SKM-1 treated with dmso at 0.1 percent for 144 hours (cell line): Measurements from ENCODE around the gene IGFBP2.
A peak's percentile ranks its signal among the peaks of the same experiment; 100 is the strongest.

ENCODE experiments used
- DNase-seq: peaks from one replicate; lab custom pipeline; 2025; ENCODE audit not compliant: unreplicated experiment; lab: John Stamatoyannopoulos, UW

IGFBP2 gene

GRCh38 chr2:216615298-216616082, 17.7 kb upstream of the IGFBP2 start:
- no peak for DNase-seq

GRCh38 chr2:216616083-216616678, 17.0 kb upstream of the IGFBP2 start:
- DNase-seq: no peak

DNA sequence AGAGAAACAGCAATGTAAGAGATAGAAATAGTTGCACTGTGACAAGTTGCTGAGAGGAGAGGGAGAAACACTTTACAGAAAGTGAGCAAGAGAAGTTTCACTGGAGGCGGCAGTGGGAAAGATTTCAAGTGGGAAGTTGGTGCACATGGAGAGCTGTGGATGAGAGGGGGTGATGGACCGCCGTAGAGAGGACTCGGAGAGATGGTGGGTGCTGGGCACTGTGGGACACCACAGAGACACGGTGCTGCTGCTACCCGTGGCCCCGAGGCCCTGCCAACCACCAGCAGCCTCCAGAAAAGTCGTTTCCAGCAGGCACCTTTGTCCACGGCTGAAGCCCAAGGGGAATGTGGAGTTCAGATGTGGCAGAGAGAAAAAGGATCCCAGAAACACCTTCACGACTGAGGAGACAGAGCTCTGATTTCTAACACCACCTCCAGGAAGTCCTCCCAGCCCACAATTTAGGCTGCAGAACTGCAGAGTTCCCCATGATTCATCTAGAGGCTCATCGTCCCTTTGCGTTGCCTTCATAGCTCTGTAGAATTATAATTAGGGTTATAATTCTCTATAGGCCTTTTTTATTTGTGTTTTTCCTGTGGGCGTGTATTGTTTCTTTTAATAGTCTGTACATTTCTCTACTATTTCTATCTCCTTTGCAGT, 15.9 kb upstream of the IGFBP2 start:
- no peak for DNase-seq

GRCh38 chr2:216618785-216619184, 14.4 kb upstream of the IGFBP2 start:
- DNase-seq: no peak

DNA sequence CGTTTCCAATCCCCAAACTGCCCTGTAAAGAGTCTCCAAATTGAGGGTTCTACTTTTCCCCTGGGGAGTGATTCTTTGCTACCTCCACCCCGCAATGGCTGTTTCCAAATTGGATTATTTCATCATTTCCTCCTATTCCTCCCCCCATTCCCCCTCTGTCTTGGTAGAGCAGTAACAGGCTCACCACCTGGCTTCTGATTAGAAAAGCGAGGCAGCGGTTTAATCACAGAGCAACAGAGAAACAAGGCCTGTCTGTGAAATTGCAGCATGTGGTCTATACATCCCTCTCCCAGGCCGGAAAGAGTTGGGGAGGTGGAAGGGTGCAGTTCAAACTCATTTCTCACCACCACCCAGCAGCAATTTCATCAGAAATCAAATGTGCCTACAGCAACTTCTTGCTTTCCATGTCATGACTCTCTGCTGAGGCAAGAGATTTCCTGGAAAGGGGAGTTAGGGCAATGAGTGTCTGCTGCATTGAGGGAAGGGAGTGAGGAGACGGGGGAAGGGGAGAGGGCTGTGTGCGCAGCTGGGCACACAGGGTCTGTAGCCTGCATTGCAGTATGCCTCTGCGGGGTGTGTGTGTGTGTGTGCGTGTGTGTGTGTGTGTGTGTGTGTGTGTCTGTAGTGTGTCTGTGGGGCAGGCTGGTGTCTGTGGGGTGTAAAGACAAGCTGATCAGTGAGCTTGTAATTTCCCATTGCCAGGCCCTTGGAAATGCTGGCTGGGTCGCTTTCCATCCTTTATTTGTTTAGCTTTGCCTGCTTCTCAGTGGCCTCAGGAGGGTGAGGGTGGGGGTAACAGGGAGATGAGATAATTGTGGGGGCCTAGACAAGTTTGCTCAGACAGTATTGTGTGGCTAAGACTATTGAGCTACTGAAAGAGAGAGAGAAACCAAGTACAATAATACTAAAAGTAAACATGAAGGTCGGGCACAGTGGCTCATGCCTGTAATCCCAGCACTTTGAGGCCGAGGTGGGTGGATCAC, 13.5 kb upstream of the IGFBP2 start:
- peak; percentile 66 for DNase-seq

DNA sequence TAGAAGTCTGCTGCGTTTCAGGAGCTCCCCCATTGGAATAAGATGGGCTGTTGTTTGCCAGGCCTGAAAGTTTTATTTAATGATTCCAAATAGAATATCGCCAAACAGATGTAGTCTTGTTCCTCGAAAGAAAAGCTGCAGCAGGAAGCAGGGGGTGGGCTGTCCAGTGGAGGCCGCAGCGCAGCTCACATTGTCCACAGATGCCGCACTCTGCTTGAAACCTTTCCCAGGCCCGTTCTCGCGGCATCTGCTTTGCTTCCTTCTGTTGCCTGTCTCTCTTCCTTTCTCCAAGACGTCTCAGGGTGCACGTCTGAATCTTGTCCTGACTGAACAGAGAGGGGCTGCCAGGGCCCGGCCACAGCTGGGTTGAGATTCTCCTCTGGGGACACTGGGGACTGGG, 12.4 kb upstream of the IGFBP2 start:
- no peak for DNase-seq

GRCh38 chr2:216621292-216621691, 11.9 kb upstream of the IGFBP2 start:
- DNase-seq: no peak

- no peak for DNase-seq
Measured at GRCh38 chr2:216622526-216622925, 10.7 kb upstream of the IGFBP2 start.

- no peak for DNase-seq
Measured at GRCh38 chr2:216624251-216624650, 9.0 kb upstream of the IGFBP2 start.

- no peak for DNase-seq
Measured at GRCh38 chr2:216626168-216626874, 6.9 kb upstream of the IGFBP2 start.

GRCh38 chr2:216626875-216627245, 6.4 kb upstream of the IGFBP2 start:
- no peak for DNase-seq

DNA sequence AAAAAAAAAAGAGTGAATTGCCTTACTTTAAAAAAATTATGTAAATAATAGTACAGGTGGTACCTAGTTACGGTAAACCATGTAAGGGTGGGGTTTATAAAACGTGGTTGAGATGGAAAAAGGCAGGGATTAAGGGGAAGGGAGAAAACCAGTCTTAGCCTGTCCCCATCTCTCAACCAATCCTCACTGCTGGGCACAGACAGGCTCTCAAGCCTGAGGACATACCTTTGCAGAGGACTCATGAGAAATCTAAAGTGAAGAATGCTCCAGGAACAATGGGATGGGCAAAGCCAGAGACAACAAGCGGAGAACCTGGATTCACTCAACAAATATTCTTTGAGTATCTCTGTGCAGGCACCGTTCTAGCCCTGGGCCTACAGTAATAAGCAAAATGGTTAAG, 3.4 kb upstream of the IGFBP2 start:
- DNase-seq: no peak

DNA sequence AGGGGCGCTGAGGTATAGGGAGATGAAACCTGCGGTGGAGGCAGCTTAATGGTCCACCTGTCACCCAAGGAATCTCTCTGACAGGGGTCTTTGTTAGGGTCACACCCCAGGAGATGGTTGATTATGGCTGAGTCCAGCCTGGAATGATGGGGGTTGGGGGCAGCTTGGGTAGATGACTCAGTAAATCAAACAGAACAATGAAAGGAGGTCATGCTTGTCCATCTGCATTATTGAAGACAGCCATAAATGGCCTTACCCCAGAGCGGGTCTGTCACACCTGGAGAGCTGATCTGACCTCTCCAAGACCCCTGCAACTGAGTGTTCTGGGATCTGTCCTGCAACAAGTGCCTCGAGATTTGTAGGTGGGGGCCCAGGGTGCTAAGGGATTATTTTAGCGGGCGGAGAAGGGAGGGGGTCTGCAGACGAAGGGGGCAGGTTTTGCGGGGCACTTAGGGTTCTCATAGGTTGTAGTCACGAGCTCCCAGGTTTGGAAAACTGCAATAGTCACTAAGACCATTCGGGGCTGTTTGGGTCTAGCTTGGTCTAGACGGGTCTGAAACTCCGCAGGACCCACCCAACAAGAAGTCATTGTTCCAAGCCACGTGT, 771 bp upstream of the IGFBP2 start:
- no peak for DNase-seq

DNA sequence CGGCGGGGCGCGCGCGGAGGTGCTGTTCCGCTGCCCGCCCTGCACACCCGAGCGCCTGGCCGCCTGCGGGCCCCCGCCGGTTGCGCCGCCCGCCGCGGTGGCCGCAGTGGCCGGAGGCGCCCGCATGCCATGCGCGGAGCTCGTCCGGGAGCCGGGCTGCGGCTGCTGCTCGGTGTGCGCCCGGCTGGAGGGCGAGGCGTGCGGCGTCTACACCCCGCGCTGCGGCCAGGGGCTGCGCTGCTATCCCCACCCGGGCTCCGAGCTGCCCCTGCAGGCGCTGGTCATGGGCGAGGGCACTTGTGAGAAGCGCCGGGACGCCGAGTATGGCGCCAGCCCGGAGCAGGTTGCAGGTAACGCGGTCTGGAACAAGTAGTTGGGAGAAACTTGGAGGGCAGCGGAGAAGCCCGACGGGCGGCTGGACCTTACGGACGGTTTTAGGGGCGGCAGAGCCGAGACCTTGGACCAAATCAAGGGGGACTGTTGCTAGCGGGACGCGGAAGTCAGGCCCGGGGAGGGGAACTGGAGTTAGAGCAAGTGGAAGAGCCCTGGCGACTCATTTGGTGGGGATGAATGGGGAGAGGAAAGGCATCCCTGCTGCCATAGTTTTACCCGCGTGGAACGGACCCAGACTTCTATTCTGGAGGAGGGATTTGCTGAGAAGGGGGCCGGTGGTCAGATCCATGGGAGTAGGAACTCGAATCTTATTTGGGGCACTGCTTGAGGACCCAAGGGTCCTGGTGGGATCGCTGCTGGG, 573 bp downstream of the IGFBP2 start:
- no peak for DNase-seq

GRCh38 chr2:216634370-216635148, 1.3 kb downstream of the IGFBP2 start:
- peak; percentile 30 for DNase-seq

DNA sequence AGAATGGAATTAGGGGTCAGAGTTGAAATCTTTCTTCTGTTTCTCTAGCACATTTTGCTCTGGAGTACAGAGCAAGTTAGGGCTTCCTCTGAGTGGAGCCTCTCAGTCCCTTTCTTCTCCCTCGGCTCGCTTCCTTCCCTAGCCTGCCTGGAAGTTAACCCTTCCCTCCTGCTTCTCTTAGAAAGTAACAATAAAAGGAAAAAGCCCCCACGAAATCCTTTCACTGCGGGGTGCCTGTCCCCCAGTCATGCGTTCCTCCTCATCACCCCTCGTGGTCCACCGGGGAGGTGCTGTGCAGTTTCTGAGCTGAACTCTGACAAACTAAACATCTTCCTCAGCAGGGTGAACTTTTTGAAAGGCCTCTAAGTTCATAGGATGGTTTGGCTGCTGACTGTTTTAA, 2.0 kb downstream of the IGFBP2 start:
- DNase-seq: no peak

DNA sequence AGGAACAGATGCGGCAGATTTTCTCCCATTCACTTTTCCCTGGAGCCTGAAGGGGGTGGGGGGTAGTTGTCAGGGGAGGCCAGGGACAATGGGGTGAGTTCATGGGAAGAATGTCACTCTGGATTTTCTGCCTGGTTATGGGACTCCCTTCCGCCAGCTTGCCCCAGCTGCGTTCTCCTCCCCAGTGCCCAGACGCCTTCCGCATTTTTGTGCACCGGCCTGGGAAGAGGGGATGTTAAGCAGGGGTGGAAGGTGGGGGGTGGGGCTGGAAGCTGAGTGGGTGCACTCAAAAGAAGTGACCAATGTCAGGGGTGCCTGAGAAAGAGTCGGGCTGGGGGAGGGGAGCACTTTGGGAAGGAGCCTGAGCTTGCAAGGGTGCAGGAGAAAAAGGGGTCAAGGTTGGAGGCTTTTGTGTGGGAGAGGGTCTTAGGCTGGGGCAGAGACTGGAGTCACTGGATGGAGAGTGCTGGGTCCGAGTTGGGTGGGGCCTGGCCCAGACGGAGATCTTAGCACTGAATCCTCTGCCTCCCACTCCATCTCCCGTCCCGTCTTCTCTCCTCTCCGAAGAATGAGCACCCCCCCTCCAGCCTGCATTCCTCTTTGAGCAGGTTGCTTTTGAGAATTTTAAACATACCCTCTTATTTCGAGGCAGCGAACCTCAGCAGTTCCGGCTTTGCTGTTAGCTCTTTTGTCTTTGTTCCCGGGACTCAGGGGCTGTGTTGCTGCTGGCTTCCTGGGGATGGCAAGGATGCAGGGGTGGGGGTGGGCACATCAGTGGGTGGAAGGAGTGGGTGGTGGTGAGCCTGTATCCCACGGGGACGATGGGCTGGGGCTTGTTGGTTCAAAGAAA, 2.7 kb downstream of the IGFBP2 start:
- no peak for DNase-seq
